Measurements from ENCODE around the gene DELE1.

- no peak for TF ChIP-seq CTCF (IDR thresholded peaks at IDR 0.05)
- TF ChIP-seq POLR2A (IDR thresholded peaks at IDR 0.05), result no peak
Observed at GRCh38 chr5:141904551-141904950, 19.1 kb upstream of the DELE1 start.

All from lower leg skin (tissue), 3 donors.